Activated effector memory CD4-positive, alpha-beta T cell treated with Interleukin-2 at 50 U/mL for 16 hours (primary cell): ENCODE measurements around the gene TAGLN3.

Experiments used
- DNase-seq: peaks from one replicate; pipeline ENCODE4 v3.0.0-alpha.2; 2020

Gene TAGLN3

GRCh38 chr3:112056451-112056929 is 57.8 kb downstream of the TAGLN3 start:
- no peak for DNase-seq

GRCh38 chr3:112059497-112059896 is 60.8 kb downstream of the TAGLN3 start:
- no peak for DNase-seq

- no peak for DNase-seq
Observed at GRCh38 chr3:112061152-112061551, 62.4 kb downstream of the TAGLN3 start.
